Suprapubic skin (tissue), 4 donors: ENCODE measurements around the gene FNDC8. TPM values are rescaled to one million over a fixed set of nuclear protein-coding genes. Genes with fewer than 3 reads are reported as not detected.

Source experiments
- DNase-seq, 2 donors: peaks; one replicate each; pipeline ENCODE4 v3.0.0-alpha.2; 2019; ENCODE audit warnings: low spot score in 2 of 2
- H3K27ac ChIP-seq: fragments of 200-600 bp; sonication (generic); one replicate; pipeline ENCODE4 v1.5.1; 2019
- H3K27me3 ChIP-seq: fragments of 200-600 bp; sonication (generic); one replicate; pipeline ENCODE4 v1.5.1; 2019
- H3K36me3 ChIP-seq: fragments of 200-600 bp; sonication (generic); one replicate; pipeline ENCODE4 v1.5.1; 2019
- H3K4me1 ChIP-seq: fragments of 200-600 bp; sonication (generic); one replicate; pipeline ENCODE4 v1.5.1; 2019
- H3K4me3 ChIP-seq: fragments of 200-600 bp; sonication (generic); one replicate; pipeline ENCODE4 v1.5.1; 2019; ENCODE audit warnings: mild to moderate bottlenecking
- H3K9me3 ChIP-seq: fragments of 200-600 bp; sonication (generic); one replicate; pipeline ENCODE4 v1.5.1; 2019
- CTCF ChIP-seq, 2 donors: fragments of 200-600 bp in 1 of 2; fragments of 450-650 bp in 1 of 2; sonication (generic) in 1 of 2; IDR thresholded peaks; one replicate each; pipeline ENCODE4 v1.5.1; 2016 to 2019; ENCODE audit warnings: antibody characterized with exemption in 2 of 2, mild to moderate bottlenecking in 1 of 2, moderate library complexity in 1 of 2
- EP300 ChIP-seq: sonication (generic); formaldehyde crosslinking; IDR thresholded peaks from one replicate; pipeline ENCODE4 v1.6.1; 2017; ENCODE audit warnings: antibody characterized with exemption
- POLR2A ChIP-seq, 2 donors: fragments of 450-650 bp; IDR thresholded peaks; one replicate each; pipeline ENCODE4 v1.6.1; 2017; ENCODE audit warnings: antibody characterized with exemption in 2 of 2, mild to moderate bottlenecking in 2 of 2, moderate library complexity in 2 of 2
- POLR2AphosphoS5 ChIP-seq, 3 donors: sonication (generic); formaldehyde crosslinking; IDR thresholded peaks; one replicate each; pipeline ENCODE4 v1.6.1; 2017; ENCODE audit warnings: antibody characterized with exemption in 3 of 3
- WGBS: methylation state at CpG from one replicate; pipeline ENCODE4 v1.1.5; 2018; 5-methylcytosine and 5-hydroxymethylcytosine counted together
- total RNA-seq, 4 donors: library from RNA; depleted of rRNA; stranded (reverse); fragments of >200 nt; gene quantifications; one replicate each; pipeline ENCODE4 v1.1.0, GENCODE V29; 2016

Gene FNDC8
- total RNA-seq, 4 donors from 2014 or later, result not detected

- 86% methylated on average over 12 of the region's 12 CpGs for WGBS
- no peaks in the 10 kb centered on the region for H3K36me3 ChIP-seq
- peaks cover 15% of the 10 kb centered on the region for H3K4me1 ChIP-seq
- H3K27me3 ChIP-seq, result no peaks in the 10 kb centered on the region
- H3K27ac ChIP-seq, result no peak overlapping the region
- no peak for DNase-seq
- no peak overlapping the region for H3K4me3 ChIP-seq
- no peak for TF ChIP-seq EP300
- no peak for TF ChIP-seq POLR2AphosphoS5 (IDR thresholded peaks at IDR 0.05)
- H3K9me3 ChIP-seq, result no peaks in the 10 kb centered on the region
These were observed 4.6 kb upstream of the FNDC8 start for GRCh38 chr17:35116845-35117244.

- no peaks in the 10 kb centered on the region for H3K36me3 ChIP-seq
- H3K4me1 ChIP-seq, result peaks cover 15% of the 10 kb centered on the region
- H3K27ac ChIP-seq, result no peak overlapping the region
- H3K4me3 ChIP-seq, result no peak overlapping the region
- H3K9me3 ChIP-seq, result no peaks in the 10 kb centered on the region
- no peaks in the 10 kb centered on the region for H3K27me3 ChIP-seq
- DNase-seq, result no peak
- TF ChIP-seq EP300, result no peak
- no peak for TF ChIP-seq POLR2A (IDR thresholded peaks at IDR 0.05)
- no peak for TF ChIP-seq CTCF (IDR thresholded peaks at IDR 0.05)
- no peak for TF ChIP-seq POLR2AphosphoS5 (IDR thresholded peaks at IDR 0.05)
These were observed 3.4 kb upstream of the FNDC8 start for GRCh38 chr17:35117984-35118383.

- WGBS, result 0% methylated on average over 14 of the region's 72 CpGs
- no peaks in the 10 kb centered on the region for H3K27me3 ChIP-seq
- TF ChIP-seq EP300 (no peak), POLR2AphosphoS5 (IDR thresholded peaks at IDR 0.05) (no peak), CTCF (IDR thresholded peaks at IDR 0.05) (peak; percentile 93 to 98), POLR2A (IDR thresholded peaks at IDR 0.05) (no peak)
These were observed 1.8 kb upstream of the FNDC8 start, which contains the start of gene RAD51D for GRCh38 chr17:35119370-35120165. RAD51D (minus strand) TSS chr17:35119860; CDS start chr17:35119613, 247 bp downstream.

GRCh38 chr17:35127751-35128514 is 6.5 kb downstream of the FNDC8 start:
- no peaks in the 10 kb centered on the region for H3K27me3 ChIP-seq
- WGBS, result 77% methylated on average over 11 of the region's 11 CpGs
- peaks cover 23% of the 10 kb centered on the region for H3K36me3 ChIP-seq
- TF ChIP-seq POLR2A (IDR thresholded peaks at IDR 0.05), result no peak
- no peak for TF ChIP-seq EP300
- TF ChIP-seq POLR2AphosphoS5 (IDR thresholded peaks at IDR 0.05), result peak in 1 of 3 donors; percentile 2
- no peaks in the 10 kb centered on the region for H3K4me1 ChIP-seq
- no peaks in the 10 kb centered on the region for H3K9me3 ChIP-seq
- no peak for DNase-seq
- no peak overlapping the region for H3K27ac ChIP-seq
- no peak overlapping the region for H3K4me3 ChIP-seq

More at GRCh38 chr17:35119370-35120165, 1.8 kb upstream of the FNDC8 start, which contains the start of gene RAD51D:
- no peaks in the 10 kb centered on the region for H3K9me3 ChIP-seq
- DNase-seq, result peak; percentile 82 to 85
- peak within 1 kb of the TSS; percentile 62 for H3K27ac ChIP-seq
- H3K4me1 ChIP-seq, result peaks cover 15% of the 10 kb centered on the region
- peak within 1 kb of the TSS; percentile 86 for H3K4me3 ChIP-seq
- no peaks in the 10 kb centered on the region for H3K36me3 ChIP-seq

GRCh38 chr17:35129154-35129972 is 7.9 kb downstream of the FNDC8 start:
- no peaks in the 10 kb centered on the region for H3K4me1 ChIP-seq
- no peak for DNase-seq
- WGBS, result 71% methylated on average over 10 of the region's 11 CpGs
- peaks cover 38% of the 10 kb centered on the region for H3K36me3 ChIP-seq
- no peak overlapping the region for H3K4me3 ChIP-seq
- TF ChIP-seq EP300 (no peak), POLR2A (IDR thresholded peaks at IDR 0.05) (no peak), POLR2AphosphoS5 (IDR thresholded peaks at IDR 0.05) (no peak), CTCF (IDR thresholded peaks at IDR 0.05) (no peak)
- no peaks in the 10 kb centered on the region for H3K27me3 ChIP-seq
- no peaks in the 10 kb centered on the region for H3K9me3 ChIP-seq
- no peak overlapping the region for H3K27ac ChIP-seq
